Ishikawa (cell line): ENCODE measurements around the gene CRYGA.

ENCODE experiments used
- CEBPB ChIP-seq: IDR thresholded peaks from 2 replicates; pipeline ENCODE4 v1.6.1; 2012
- EGR1 ChIP-seq: IDR thresholded peaks from 2 replicates; pipeline ENCODE4 v1.6.1; 2012
- EP300 ChIP-seq: IDR thresholded peaks from 2 replicates; pipeline ENCODE4 v1.6.1; 2012; ENCODE audit warnings: borderline replicate concordance
- FOXM1 ChIP-seq: IDR thresholded peaks from 2 replicates; pipeline ENCODE4 v1.6.1; 2012; ENCODE audit warnings: low read depth, borderline replicate concordance
- NFIC ChIP-seq: IDR thresholded peaks from 2 replicates; pipeline ENCODE4 v1.6.1; 2012
- RAD21 ChIP-seq: IDR thresholded peaks from 2 replicates; pipeline ENCODE4 v1.6.1; 2012; ENCODE audit warnings: low read depth
- TAF1 ChIP-seq: IDR thresholded peaks from 2 replicates; pipeline ENCODE4 v1.6.1; 2012; ENCODE audit warnings: low read depth, mild to moderate bottlenecking
- TCF12 ChIP-seq: IDR thresholded peaks from 2 replicates; pipeline ENCODE4 v1.6.1; 2012; ENCODE audit warnings: low read depth
- TEAD4 ChIP-seq: IDR thresholded peaks from 2 replicates; pipeline ENCODE4 v1.6.1; 2012
- YY1 ChIP-seq: IDR thresholded peaks from 2 replicates; pipeline ENCODE4 v1.6.1; 2012; ENCODE audit warnings: low read depth
- ZBTB7A ChIP-seq: IDR thresholded peaks from 2 replicates; pipeline ENCODE4 v1.6.1; 2012; ENCODE audit warnings: low read depth
- TF ChIP-seq, protein P1 (sequence below): IDR thresholded peaks from 2 replicates; pipeline ENCODE4 v1.6.1; 2012
- TF ChIP-seq, protein P2 (sequence below): IDR thresholded peaks from 2 replicates; pipeline ENCODE4 v1.6.1; 2012; ENCODE audit warnings: low read depth, mild to moderate bottlenecking

DNA sequence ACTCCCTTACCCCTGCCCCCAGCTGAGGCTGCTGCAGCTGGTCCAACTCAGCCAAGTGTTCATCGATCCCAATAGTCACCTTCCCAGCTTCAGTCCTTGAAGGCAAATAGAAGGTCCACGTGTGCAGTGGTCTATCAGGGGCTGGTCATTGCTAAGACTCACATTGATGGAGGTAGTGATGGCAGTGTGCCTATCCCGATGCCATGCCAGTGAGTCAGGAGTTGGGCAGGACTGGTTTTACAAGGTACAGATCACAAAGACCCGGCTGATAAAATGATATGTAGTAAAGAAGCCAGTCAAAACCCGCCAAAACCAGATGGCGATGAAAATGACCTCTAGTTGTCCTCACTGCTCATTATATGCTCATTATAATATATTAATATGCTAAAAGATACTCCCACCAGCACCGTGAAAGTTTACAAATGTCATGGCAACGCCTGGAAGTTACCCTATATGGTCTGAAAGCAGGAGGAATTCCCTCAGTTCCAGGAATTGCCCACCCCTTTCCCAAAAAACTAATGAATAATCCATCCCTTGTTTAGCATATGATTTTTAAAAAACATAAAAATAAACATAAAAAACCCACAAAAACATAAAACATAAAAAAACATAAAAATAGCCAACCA, 29.3 kb upstream of the CRYGA start:
- TF ChIP-seq ZBTB7A (no peak), YY1 (no peak), FOXM1 (no peak), TAF1 (no peak), TEAD4 (no peak), EP300 (no peak), TCF12 (no peak), EGR1 (no peak), RAD21 (no peak), NFIC (no peak), CEBPB (no peak)
- TF ChIP-seq, protein P1, sequence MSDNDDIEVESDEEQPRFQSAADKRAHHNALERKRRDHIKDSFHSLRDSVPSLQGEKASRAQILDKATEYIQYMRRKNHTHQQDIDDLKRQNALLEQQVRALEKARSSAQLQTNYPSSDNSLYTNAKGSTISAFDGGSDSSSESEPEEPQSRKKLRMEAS: no peak
- TF ChIP-seq, protein P2, sequence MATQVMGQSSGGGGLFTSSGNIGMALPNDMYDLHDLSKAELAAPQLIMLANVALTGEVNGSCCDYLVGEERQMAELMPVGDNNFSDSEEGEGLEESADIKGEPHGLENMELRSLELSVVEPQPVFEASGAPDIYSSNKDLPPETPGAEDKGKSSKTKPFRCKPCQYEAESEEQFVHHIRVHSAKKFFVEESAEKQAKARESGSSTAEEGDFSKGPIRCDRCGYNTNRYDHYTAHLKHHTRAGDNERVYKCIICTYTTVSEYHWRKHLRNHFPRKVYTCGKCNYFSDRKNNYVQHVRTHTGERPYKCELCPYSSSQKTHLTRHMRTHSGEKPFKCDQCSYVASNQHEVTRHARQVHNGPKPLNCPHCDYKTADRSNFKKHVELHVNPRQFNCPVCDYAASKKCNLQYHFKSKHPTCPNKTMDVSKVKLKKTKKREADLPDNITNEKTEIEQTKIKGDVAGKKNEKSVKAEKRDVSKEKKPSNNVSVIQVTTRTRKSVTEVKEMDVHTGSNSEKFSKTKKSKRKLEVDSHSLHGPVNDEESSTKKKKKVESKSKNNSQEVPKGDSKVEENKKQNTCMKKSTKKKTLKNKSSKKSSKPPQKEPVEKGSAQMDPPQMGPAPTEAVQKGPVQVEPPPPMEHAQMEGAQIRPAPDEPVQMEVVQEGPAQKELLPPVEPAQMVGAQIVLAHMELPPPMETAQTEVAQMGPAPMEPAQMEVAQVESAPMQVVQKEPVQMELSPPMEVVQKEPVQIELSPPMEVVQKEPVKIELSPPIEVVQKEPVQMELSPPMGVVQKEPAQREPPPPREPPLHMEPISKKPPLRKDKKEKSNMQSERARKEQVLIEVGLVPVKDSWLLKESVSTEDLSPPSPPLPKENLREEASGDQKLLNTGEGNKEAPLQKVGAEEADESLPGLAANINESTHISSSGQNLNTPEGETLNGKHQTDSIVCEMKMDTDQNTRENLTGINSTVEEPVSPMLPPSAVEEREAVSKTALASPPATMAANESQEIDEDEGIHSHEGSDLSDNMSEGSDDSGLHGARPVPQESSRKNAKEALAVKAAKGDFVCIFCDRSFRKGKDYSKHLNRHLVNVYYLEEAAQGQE: no peak
